SK-N-SH (cell line): ENCODE measurements around the gene SLCO2A1. TPM values are rescaled to one million over a fixed set of nuclear protein-coding genes. Genes with fewer than 3 reads are reported as not detected.

Experiments used
- CTCF ChIA-PET: fragments of 300-600, 350-600 bp; formaldehyde crosslinking; extraction: SDS; loops from one replicate; lab custom pipeline; 2021; lab: Yijun Ruan, JAX
- POLR2A ChIA-PET: fragments of 350-600 bp; sonication (Branson Sonifier 250); formaldehyde crosslinking; extraction: SDS; loops from one replicate; lab custom pipeline; 2020; ENCODE audit warnings: antibody characterized with exemption, inconsistent platforms; lab: Yijun Ruan, JAX
- DNase-seq: peaks from one replicate; pipeline ENCODE4 v3.0.0; 2012
- H2AFZ ChIP-seq: fragments of 200-600 bp; sonication (generic); 2 replicates; pipeline ENCODE4 v1.8.1; 2016; ENCODE audit warnings: antibody characterized with exemption, mild to moderate bottlenecking, low read depth
- H3F3A ChIP-seq: fragments of 200-600 bp; sonication (generic); replicated peaks from 2 replicates; pipeline ENCODE3; 2016; ENCODE audit warnings: antibody characterized with exemption, mild to moderate bottlenecking; ENCODE audit not compliant: insufficient read depth
- H3K27ac ChIP-seq, 2 experiments: fragments of 200-500 bp in 1 of 2; fragments of 200-600 bp in 1 of 2; sonication (Bioruptor generic) in 1 of 2; sonication (generic), shearing (Covaris generic) in 1 of 2; 2 replicates each; pipeline versions ENCODE4 v1.5.1 to v1.6.1; 2014 to 2016; ENCODE audit warnings: low read depth in 2 of 2, inconsistent platforms in 1 of 2, low read length in 1 of 2, mild to moderate bottlenecking in 1 of 2, mixed read lengths in 1 of 2
- H3K27me3 ChIP-seq: fragments of 200-600 bp; sonication (generic), shearing (Covaris generic); 2 replicates; pipeline ENCODE4 v1.6.1; 2016; ENCODE audit warnings: mixed run types; ENCODE audit not compliant: insufficient read depth
- H3K36me3 ChIP-seq, 2 experiments: fragments of 200-500 bp in 1 of 2; fragments of 200-600 bp in 1 of 2; sonication (Bioruptor generic) in 1 of 2; sonication (generic) in 1 of 2; replicated peaks in 1 of 2; 2 replicates each; pipeline versions ENCODE3 to v1.5.1; 2014 to 2016; ENCODE audit warnings: low read length in 1 of 2, mild to moderate bottlenecking in 1 of 2; ENCODE audit not compliant: insufficient read depth in 2 of 2, control insufficient read depth in 1 of 2
- H3K4me1 ChIP-seq, 2 experiments: fragments of 200-500 bp in 1 of 2; fragments of 200-600 bp in 1 of 2; sonication (Bioruptor generic) in 1 of 2; sonication (generic), shearing (Covaris generic) in 1 of 2; 2 replicates each; pipeline versions ENCODE4 v1.5.1 to v1.6.1; 2014 to 2016; ENCODE audit warnings: low read depth in 1 of 2, low read length in 1 of 2, mixed run types in 1 of 2; ENCODE audit not compliant: insufficient read depth in 2 of 2, control insufficient read depth in 1 of 2
- H3K4me2 ChIP-seq: fragments of 200-600 bp; sonication (generic), shearing (Covaris generic); 2 replicates; pipeline ENCODE4 v1.6.1; 2017; ENCODE audit warnings: mixed run types
- H3K4me3 ChIP-seq, 2 experiments: fragments of 200-500 bp in 1 of 2; fragments of 200-600 bp in 1 of 2; sonication (Bioruptor generic) in 1 of 2; sonication (generic), shearing (Covaris generic) in 1 of 2; 2 replicates each; pipeline versions ENCODE4 v1.5.1 to v1.8.1; 2014 to 2016; ENCODE audit warnings: low read depth in 2 of 2, inconsistent platforms in 1 of 2, low read length in 1 of 2, mild to moderate bottlenecking in 1 of 2, mixed read lengths in 1 of 2, moderate library complexity in 1 of 2
- H3K79me2 ChIP-seq: fragments of 200-600 bp; sonication (generic); 2 replicates; pipeline ENCODE4 v1.8.1; 2017; ENCODE audit warnings: mild to moderate bottlenecking; ENCODE audit not compliant: insufficient read depth
- H3K9ac ChIP-seq: fragments of 200-600 bp; sonication (generic); 2 replicates; pipeline ENCODE4 v1.6.1; 2017; ENCODE audit warnings: mixed run types
- H3K9me2 ChIP-seq: fragments of 200-600 bp; sonication (generic); 2 replicates; pipeline ENCODE4 v1.6.1; 2017; ENCODE audit warnings: mixed run types
- H3K9me3 ChIP-seq: fragments of 200-600 bp; sonication (generic); 2 replicates; pipeline ENCODE4 v1.6.1; 2017; ENCODE audit warnings: mixed run types, mild to moderate bottlenecking, moderate library complexity
- H4K20me1 ChIP-seq: fragments of 200-600 bp; sonication (generic); 2 replicates; pipeline ENCODE4 v1.6.1; 2017; ENCODE audit warnings: mild to moderate bottlenecking, mixed run types; ENCODE audit not compliant: insufficient read depth
- ELF1 ChIP-seq: IDR thresholded peaks from 2 replicates; pipeline ENCODE4 v1.4.0; 2012
- EP300 ChIP-seq, 2 experiments: IDR thresholded peaks; 2 replicates each; pipeline versions ENCODE4 v1.4.0 to v1.6.1; 2012; ENCODE audit warnings: borderline replicate concordance in 1 of 2, low read depth in 1 of 2, low read length in 1 of 2
- EZH2phosphoT487 ChIP-seq: fragments of 200-600 bp; sonication (generic); IDR thresholded peaks from 2 replicates; pipeline ENCODE4 v1.6.1; 2017; ENCODE audit warnings: low read depth, mixed run types, mild to moderate bottlenecking, antibody characterized with exemption, moderate library complexity, borderline replicate concordance
- FOSL2 ChIP-seq: IDR thresholded peaks from 2 replicates; pipeline ENCODE4 v1.4.0; 2012; ENCODE audit warnings: low read depth, mild to moderate bottlenecking, moderate library complexity, borderline replicate concordance
- FOXM1 ChIP-seq: IDR thresholded peaks from 2 replicates; pipeline ENCODE4 v1.4.0; 2012; ENCODE audit warnings: low read depth, mild to moderate bottlenecking
- GABPA ChIP-seq: IDR thresholded peaks from 2 replicates; pipeline ENCODE4 v1.4.0; 2012; ENCODE audit warnings: low read depth, mild to moderate bottlenecking
- NFIC ChIP-seq: IDR thresholded peaks from 2 replicates; pipeline ENCODE4 v1.4.0; 2012; ENCODE audit warnings: borderline replicate concordance
- NRF1 ChIP-seq: IDR thresholded peaks from 2 replicates; pipeline ENCODE4 v1.6.1; 2012; ENCODE audit warnings: low read depth, mild to moderate bottlenecking, low read length
- RCOR1 ChIP-seq: fragments of 150-350 bp; IDR thresholded peaks from 2 replicates; pipeline ENCODE4 v1.6.1; 2017; ENCODE audit warnings: antibody characterized with exemption, low read length
- SIN3A ChIP-seq: IDR thresholded peaks from 2 replicates; pipeline ENCODE4 v1.6.1; 2012; ENCODE audit warnings: low read depth, mild to moderate bottlenecking, low read length, moderate library complexity, borderline replicate concordance
- SMC3 ChIP-seq: IDR thresholded peaks from 2 replicates; pipeline ENCODE4 v1.6.1; 2012; ENCODE audit warnings: low read depth, low read length, improper control_type of control experiment
- TEAD4 ChIP-seq: IDR thresholded peaks from 2 replicates; pipeline ENCODE4 v1.4.0; 2012; ENCODE audit warnings: mild to moderate bottlenecking, borderline replicate concordance; ENCODE audit not compliant: insufficient read depth
- YY1 ChIP-seq: IDR thresholded peaks from 2 replicates; pipeline ENCODE4 v1.4.0; 2012; ENCODE audit warnings: low read depth, mild to moderate bottlenecking
- WGBS: methylation state at CpG from one replicate; pipeline ENCODE4 v1.1.6; 2017; ENCODE audit warnings: low lambda C conversion rate; 5-methylcytosine and 5-hydroxymethylcytosine counted together
- polyA plus RNA-seq, 3 experiments: library from polyadenylated mRNA; depleted of rRNA; stranded (reverse); fragments of >200 nt; gene quantifications; 2 replicates each; pipeline ENCODE4 v1.2.3, GENCODE V29; 2012
- TF ChIP-seq, protein P1 (sequence below): fragments of 150-350 bp; IDR thresholded peaks from 2 replicates; pipeline ENCODE4 v1.6.1; 2017; ENCODE audit warnings: antibody characterized with exemption, low read length, low read depth, borderline replicate concordance
- TF ChIP-seq, protein P2 (sequence below): IDR thresholded peaks from 2 replicates; pipeline ENCODE4 v1.4.0; 2012; ENCODE audit warnings: low read depth, borderline replicate concordance
- TF ChIP-seq, protein P3 (sequence below): IDR thresholded peaks from 2 replicates; pipeline ENCODE4 v1.4.0; 2012; ENCODE audit warnings: low read depth, borderline replicate concordance
- TF ChIP-seq, protein P4 (sequence below): IDR thresholded peaks from 2 replicates; pipeline ENCODE4; 2012

SLCO2A1 gene
- polyA plus RNA-seq, 1 of the 3 experiments (the other 2 are of a cell fraction) = 9.3 TPM

DNA sequence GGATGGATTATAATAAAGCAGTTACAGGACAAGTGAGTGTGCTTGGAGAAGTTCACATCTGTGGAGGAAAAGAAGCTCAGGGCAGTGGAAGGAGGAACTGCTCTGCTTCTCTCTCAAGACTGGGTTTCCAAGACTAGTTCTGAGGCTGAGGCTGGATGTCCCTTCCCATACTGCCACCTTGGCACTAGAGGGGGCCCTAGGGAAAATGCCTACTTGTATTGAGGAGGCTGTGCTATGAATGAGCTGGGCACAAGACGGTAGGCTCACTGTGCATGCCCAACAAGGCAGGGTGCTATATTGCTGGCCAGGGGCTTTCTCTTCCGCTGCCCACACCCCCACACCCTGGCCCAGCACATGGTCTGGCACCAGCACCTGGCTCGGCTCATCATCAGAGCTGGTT is 65.2 kb downstream of the SLCO2A1 start:
- Histone ChIP-seq H3K9ac (no peak overlapping the region), H3K4me2 (no peak overlapping the region), H3K27ac (no peak overlapping the region), H3F3A (no peaks in the 10 kb centered on the region), H3K9me2 (no peaks in the 10 kb centered on the region), H3K4me3 (no peak overlapping the region), H3K4me1 (no peaks in the 10 kb centered on the region; a peak in 1 of 4 replicates), H3K36me3 (no peaks in the 10 kb centered on the region), H3K79me2 (no peaks in the 10 kb centered on the region), H3K9me3 (no peaks in the 10 kb centered on the region), H4K20me1 (no peaks in the 10 kb centered on the region), H2AFZ (no peak overlapping the region), H3K27me3 (no peaks in the 10 kb centered on the region)
- no peak for DNase-seq
- 94% methylated on average over 3 of the region's 3 CpGs for WGBS
- TF ChIP-seq YY1 = no peak
- TF ChIP-seq, protein P1, sequence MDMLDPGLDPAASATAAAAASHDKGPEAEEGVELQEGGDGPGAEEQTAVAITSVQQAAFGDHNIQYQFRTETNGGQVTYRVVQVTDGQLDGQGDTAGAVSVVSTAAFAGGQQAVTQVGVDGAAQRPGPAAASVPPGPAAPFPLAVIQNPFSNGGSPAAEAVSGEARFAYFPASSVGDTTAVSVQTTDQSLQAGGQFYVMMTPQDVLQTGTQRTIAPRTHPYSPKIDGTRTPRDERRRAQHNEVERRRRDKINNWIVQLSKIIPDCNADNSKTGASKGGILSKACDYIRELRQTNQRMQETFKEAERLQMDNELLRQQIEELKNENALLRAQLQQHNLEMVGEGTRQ = no peak
- no peak for TF ChIP-seq TEAD4
- no peak for TF ChIP-seq ELF1
- no peak for TF ChIP-seq RCOR1
- no peak for TF ChIP-seq FOXM1
- no peak for TF ChIP-seq NRF1
- TF ChIP-seq SMC3 = no peak
- TF ChIP-seq GABPA = no peak
- no peak for TF ChIP-seq NFIC
- ChIA-PET CTCF (interaction anchor here (0.7 kb wide), 1 partner anchor 35 kb away, joined by 5 read pairs; no protein-coding TSS in a partner anchor), POLR2A (no interaction called here)

DNA sequence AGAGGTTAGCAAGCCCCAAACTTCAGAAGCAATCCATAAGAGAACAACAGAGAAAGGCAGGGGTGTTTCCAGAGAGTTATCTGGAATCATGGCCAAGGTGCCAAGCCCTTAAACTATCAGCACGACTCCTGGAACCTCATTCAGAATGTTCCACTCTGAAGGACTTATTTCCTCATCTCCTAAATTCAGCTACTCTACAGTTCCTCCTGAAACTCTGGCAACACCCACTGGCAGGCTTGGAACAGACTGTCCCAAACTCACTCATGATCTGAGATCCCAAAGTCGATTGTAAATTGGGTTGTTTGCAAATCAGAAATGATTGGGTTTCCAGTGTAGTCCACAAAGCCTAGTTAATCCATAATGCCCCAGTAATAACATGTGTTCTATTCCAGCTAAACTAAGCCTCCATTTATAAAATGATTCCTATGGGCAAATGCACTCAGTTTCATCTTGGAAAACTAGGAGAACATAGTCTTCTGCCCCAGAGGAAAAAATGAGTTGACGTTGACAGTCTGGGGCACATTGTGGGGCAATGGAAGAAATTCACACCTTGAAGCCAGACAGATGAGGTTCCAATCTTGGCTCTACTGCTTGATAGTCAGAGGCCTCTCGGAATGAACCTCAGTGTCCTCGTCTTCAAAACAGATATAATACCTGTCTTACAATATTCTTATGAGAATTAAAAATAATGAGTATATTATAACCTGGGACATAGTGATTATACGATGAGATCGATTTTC is 65.9 kb downstream of the SLCO2A1 start:
- Histone ChIP-seq H4K20me1 (no peaks in the 10 kb centered on the region), H3K27me3 (no peaks in the 10 kb centered on the region), H3K27ac (no peak overlapping the region), H3K4me2 (no peak overlapping the region), H3K36me3 (no peaks in the 10 kb centered on the region), H3K4me1 (no peaks in the 10 kb centered on the region; a peak in 1 of 4 replicates), H3K4me3 (no peak overlapping the region), H3K9me3 (no peaks in the 10 kb centered on the region), H3K9me2 (no peaks in the 10 kb centered on the region), H3K79me2 (no peaks in the 10 kb centered on the region), H2AFZ (no peak overlapping the region), H3F3A (no peaks in the 10 kb centered on the region), H3K9ac (no peak overlapping the region)
- CTCF ChIA-PET = interaction anchor here (0.9 kb wide), 1 partner anchor 14 kb away, joined by 3 read pairs; no protein-coding TSS in a partner anchor
- DNase-seq = no peak
- WGBS = 75% methylated on average over 7 of the region's 7 CpGs
- TF ChIP-seq FOSL2 = no peak
- TF ChIP-seq, protein P2, sequence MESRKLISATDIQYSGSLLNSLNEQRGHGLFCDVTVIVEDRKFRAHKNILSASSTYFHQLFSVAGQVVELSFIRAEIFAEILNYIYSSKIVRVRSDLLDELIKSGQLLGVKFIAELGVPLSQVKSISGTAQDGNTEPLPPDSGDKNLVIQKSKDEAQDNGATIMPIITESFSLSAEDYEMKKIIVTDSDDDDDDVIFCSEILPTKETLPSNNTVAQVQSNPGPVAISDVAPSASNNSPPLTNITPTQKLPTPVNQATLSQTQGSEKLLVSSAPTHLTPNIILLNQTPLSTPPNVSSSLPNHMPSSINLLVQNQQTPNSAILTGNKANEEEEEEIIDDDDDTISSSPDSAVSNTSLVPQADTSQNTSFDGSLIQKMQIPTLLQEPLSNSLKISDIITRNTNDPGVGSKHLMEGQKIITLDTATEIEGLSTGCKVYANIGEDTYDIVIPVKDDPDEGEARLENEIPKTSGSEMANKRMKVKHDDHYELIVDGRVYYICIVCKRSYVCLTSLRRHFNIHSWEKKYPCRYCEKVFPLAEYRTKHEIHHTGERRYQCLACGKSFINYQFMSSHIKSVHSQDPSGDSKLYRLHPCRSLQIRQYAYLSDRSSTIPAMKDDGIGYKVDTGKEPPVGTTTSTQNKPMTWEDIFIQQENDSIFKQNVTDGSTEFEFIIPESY = no peak
- TF ChIP-seq SIN3A = no peak
- TF ChIP-seq, protein P3, sequence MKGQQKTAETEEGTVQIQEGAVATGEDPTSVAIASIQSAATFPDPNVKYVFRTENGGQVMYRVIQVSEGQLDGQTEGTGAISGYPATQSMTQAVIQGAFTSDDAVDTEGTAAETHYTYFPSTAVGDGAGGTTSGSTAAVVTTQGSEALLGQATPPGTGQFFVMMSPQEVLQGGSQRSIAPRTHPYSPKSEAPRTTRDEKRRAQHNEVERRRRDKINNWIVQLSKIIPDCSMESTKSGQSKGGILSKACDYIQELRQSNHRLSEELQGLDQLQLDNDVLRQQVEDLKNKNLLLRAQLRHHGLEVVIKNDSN = no peak
- no peak for TF ChIP-seq EP300 (IDR thresholded peaks at IDR 0.05; ENCODE audit: borderline replicate concordance in 1 of 2, low read depth in 1 of 2, low read length in 1 of 2)
- no peak for TF ChIP-seq TEAD4
- TF ChIP-seq, protein P4, sequence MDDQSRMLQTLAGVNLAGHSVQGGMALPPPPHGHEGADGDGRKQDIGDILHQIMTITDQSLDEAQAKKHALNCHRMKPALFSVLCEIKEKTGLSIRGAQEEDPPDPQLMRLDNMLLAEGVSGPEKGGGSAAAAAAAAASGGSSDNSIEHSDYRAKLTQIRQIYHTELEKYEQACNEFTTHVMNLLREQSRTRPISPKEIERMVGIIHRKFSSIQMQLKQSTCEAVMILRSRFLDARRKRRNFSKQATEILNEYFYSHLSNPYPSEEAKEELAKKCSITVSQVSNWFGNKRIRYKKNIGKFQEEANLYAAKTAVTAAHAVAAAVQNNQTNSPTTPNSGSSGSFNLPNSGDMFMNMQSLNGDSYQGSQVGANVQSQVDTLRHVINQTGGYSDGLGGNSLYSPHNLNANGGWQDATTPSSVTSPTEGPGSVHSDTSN = no peak
- no peak for TF ChIP-seq SMC3
- TF ChIP-seq EZH2phosphoT487 = no peak
- POLR2A ChIA-PET = no interaction called here
